Fibroblast of lung (primary cell): ENCODE results near the gene TPD52L2. TPM values are rescaled to one million over a fixed set of nuclear protein-coding genes. Genes with fewer than 3 reads are reported as not detected.
"Not testable (repeated sequence)": the region's sequence is repeated elsewhere in the genome, so short reads cannot be mapped to it uniquely, and the experiment has no call there.

Experiments
- DNase-seq, 2 donors: peaks; one replicate each; pipeline versions ENCODE4 v3.0.0 to v3.0.0-alpha.2; 2010; ENCODE audit warnings: low read depth in 2 of 2
- H2AFZ ChIP-seq: 2 replicates; pipeline ENCODE4 v1.5.1; 2012; ENCODE audit warnings: low read length, control low read depth, inconsistent platforms
- H3K27ac ChIP-seq: 2 replicates; pipeline ENCODE4 v1.5.1; 2011; ENCODE audit warnings: low read length, control low read depth; ENCODE audit not compliant: insufficient read depth
- H3K27me3 ChIP-seq: 2 replicates; pipeline ENCODE4 v1.5.1; 2011; ENCODE audit warnings: mild to moderate bottlenecking, low read length; ENCODE audit not compliant: control insufficient read depth, insufficient read depth
- H3K36me3 ChIP-seq: 2 replicates; pipeline ENCODE4 v1.5.1; 2011; ENCODE audit warnings: low read length; ENCODE audit not compliant: control insufficient read depth, insufficient read depth
- H3K4me1 ChIP-seq: 2 replicates; pipeline ENCODE4 v1.5.1; 2011; ENCODE audit warnings: low read length; ENCODE audit not compliant: control insufficient read depth, insufficient read depth; ENCODE audit errors: extremely low read depth
- H3K4me2 ChIP-seq: 2 replicates; pipeline ENCODE4 v1.5.1; 2011; ENCODE audit warnings: low read length, control low read depth; ENCODE audit not compliant: insufficient read depth; ENCODE audit errors: extremely low read depth
- H3K4me3 ChIP-seq, 4 experiments: fragments of 200-600 bp in 1 of 4; sonication (generic) in 1 of 4; replicated peaks in 1 of 4; 2 replicates each; pipeline ENCODE4 v1.5.1; 2011 to 2016; ENCODE audit warnings: low read length in 4 of 4, low read depth in 3 of 4, mild to moderate bottlenecking in 3 of 4, control low read depth in 2 of 4, inconsistent platforms in 1 of 4, mixed read lengths in 1 of 4; ENCODE audit not compliant: insufficient read depth in 1 of 4; ENCODE audit errors: control extremely low read depth in 1 of 4
- H3K79me2 ChIP-seq: 2 replicates; pipeline ENCODE4 v1.5.1; 2012; ENCODE audit warnings: mild to moderate bottlenecking, low read length, inconsistent platforms; ENCODE audit not compliant: control insufficient read depth, insufficient read depth
- H3K9ac ChIP-seq: 2 replicates; pipeline ENCODE4 v1.5.1; 2011; ENCODE audit warnings: mild to moderate bottlenecking, low read length, control low read depth; ENCODE audit not compliant: insufficient read depth
- H3K9me3 ChIP-seq: 2 replicates; pipeline ENCODE4 v1.5.1; 2012; ENCODE audit warnings: low read depth, low read length; ENCODE audit not compliant: control insufficient read depth, insufficient read depth
- H4K20me1 ChIP-seq: 2 replicates; pipeline ENCODE4 v1.5.1; 2011; ENCODE audit warnings: low read length; ENCODE audit not compliant: control insufficient read depth, insufficient read depth; ENCODE audit errors: extremely low read depth
- EZH2 ChIP-seq: IDR thresholded peaks from 2 replicates; pipeline ENCODE4 v1.5.1; 2012; ENCODE audit warnings: low read length, control low read depth, mild to moderate bottlenecking; ENCODE audit errors: missing control alignments
- polyA plus RNA-seq, 2 donors: library from polyadenylated mRNA; depleted of rRNA in 1 of 2; stranded (reverse) in 1 of 2; unstranded in 1 of 2; fragments of >200 nt; gene quantifications; 2 replicates each; pipeline ENCODE4 v1.2.1, GENCODE V29; 2011 to 2012; ENCODE audit warnings: missing spikeins in 1 of 2
- total RNA-seq: library from RNA; depleted of rRNA; stranded (reverse); fragments of >200 nt; gene quantifications from 2 replicates; pipeline ENCODE4 v1.2.1, GENCODE V29; 2014
- TF ChIP-seq, protein P1 (sequence below), 2 donors: IDR thresholded peaks in 1 of 2; conservative IDR thresholded peaks in 1 of 2; 1 replicate in 1 of 2; 2 replicates in 1 of 2; pipeline ENCODE4 v1.5.1; 2011 to 2012; ENCODE audit warnings: low read length in 2 of 2, control low read depth in 1 of 2, inconsistent platforms in 1 of 2, low read depth in 1 of 2, mild to moderate bottlenecking in 1 of 2

The TPD52L2 gene
- total and polyA plus RNA-seq, 2 donors (not counting 1 experiment from before 2014, with no cell fraction given) = 123 to 212 TPM

GRCh38 chr20:63876489-63877036 is 11.5 kb downstream of the TPD52L2 start:
- H2AFZ ChIP-seq = no peak overlapping the region
- no peak overlapping the region for H3K4me2 ChIP-seq
- DNase-seq = no peak
- peaks cover 37% of the 10 kb centered on the region for H3K36me3 ChIP-seq
- peaks cover 3% of the 10 kb centered on the region for H4K20me1 ChIP-seq
- peaks cover 6% of the 10 kb centered on the region for H3K4me1 ChIP-seq
- no peak overlapping the region for H3K9ac ChIP-seq
- no peak overlapping the region for H3K4me3 ChIP-seq
- no peak for TF ChIP-seq EZH2
- TF ChIP-seq, protein P1, sequence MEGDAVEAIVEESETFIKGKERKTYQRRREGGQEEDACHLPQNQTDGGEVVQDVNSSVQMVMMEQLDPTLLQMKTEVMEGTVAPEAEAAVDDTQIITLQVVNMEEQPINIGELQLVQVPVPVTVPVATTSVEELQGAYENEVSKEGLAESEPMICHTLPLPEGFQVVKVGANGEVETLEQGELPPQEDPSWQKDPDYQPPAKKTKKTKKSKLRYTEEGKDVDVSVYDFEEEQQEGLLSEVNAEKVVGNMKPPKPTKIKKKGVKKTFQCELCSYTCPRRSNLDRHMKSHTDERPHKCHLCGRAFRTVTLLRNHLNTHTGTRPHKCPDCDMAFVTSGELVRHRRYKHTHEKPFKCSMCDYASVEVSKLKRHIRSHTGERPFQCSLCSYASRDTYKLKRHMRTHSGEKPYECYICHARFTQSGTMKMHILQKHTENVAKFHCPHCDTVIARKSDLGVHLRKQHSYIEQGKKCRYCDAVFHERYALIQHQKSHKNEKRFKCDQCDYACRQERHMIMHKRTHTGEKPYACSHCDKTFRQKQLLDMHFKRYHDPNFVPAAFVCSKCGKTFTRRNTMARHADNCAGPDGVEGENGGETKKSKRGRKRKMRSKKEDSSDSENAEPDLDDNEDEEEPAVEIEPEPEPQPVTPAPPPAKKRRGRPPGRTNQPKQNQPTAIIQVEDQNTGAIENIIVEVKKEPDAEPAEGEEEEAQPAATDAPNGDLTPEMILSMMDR (conservative IDR thresholded peaks at IDR 0.05 in 1 of 2, IDR thresholded peaks at IDR 0.05 in 1 of 2; ENCODE audit: low read depth in 1 of 2, low read length in 2 of 2) = no peak
- peaks cover 44% of the 10 kb centered on the region for H3K79me2 ChIP-seq
- H3K9me3 ChIP-seq = no peaks in the 10 kb centered on the region
- H3K27me3 ChIP-seq = no peaks in the 10 kb centered on the region
- H3K27ac ChIP-seq = no peak overlapping the region

- no peak for DNase-seq
- H4K20me1 ChIP-seq = peaks cover 6% of the 10 kb centered on the region
- H3K9ac ChIP-seq = no peak overlapping the region
- no peak overlapping the region for H3K4me2 ChIP-seq
- no peak for TF ChIP-seq EZH2
- TF ChIP-seq, protein P1 (conservative IDR thresholded peaks at IDR 0.05 in 1 of 2, IDR thresholded peaks at IDR 0.05 in 1 of 2; ENCODE audit: low read depth in 1 of 2, low read length in 2 of 2) = no peak
- H3K79me2 ChIP-seq = peaks cover 46% of the 10 kb centered on the region
- H3K36me3 ChIP-seq = peaks cover 44% of the 10 kb centered on the region
- H3K27me3 ChIP-seq = no peaks in the 10 kb centered on the region
- no peak overlapping the region for H3K4me3 ChIP-seq
- H3K27ac ChIP-seq = no peak overlapping the region
- H2AFZ ChIP-seq = no peak overlapping the region
- H3K9me3 ChIP-seq = no peaks in the 10 kb centered on the region
- H3K4me1 ChIP-seq = peaks cover 6% of the 10 kb centered on the region
Observed at GRCh38 chr20:63877755-63878470, 12.8 kb downstream of the TPD52L2 start.

DNA sequence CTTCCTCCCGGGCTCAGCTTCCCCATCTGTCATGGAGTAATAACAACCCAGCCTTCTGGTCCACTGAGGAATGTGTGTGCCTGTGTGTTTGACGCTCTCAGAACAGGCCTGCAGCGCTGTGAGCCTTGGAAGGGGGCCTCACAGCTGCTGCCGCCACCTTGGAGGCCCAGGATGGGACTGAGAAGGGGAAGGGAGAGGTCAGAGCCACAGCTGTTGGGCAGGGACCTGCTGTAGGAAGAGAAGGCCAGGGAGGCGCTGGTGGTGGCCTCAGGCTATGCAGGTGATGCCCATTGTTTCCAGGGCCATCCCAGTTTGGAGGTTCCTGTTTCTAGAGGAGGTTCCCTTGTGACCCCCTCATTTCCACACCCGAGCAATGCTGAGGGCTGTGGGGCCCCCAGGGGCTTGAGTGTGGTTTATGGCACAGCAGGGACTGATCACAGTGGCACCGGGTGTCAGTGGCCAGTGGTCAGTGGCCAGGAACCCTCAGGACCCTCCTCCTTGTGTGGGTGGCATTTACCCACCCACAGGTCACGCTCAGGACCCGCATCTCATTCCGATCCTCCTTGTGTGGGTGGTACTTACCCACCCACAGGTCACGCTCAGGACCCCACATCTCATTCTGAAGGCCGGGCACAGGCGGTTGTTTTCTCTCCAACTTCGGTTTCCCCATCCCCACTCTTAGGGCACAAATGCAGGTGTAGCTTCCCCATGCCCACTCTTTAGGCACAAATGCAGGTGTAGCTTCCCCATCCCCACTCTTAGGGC is 14.0 kb downstream of the TPD52L2 start:
- Histone ChIP-seq H3K4me2 (no peak overlapping the region), H3K9me3 (no peaks in the 10 kb centered on the region), H2AFZ (no peak overlapping the region), H3K4me1 (no peaks in the 10 kb centered on the region), H3K79me2 (peaks cover 44% of the 10 kb centered on the region), H4K20me1 (peaks cover 6% of the 10 kb centered on the region), H3K27ac (no peak overlapping the region), H3K4me3 (no peak overlapping the region), H3K27me3 (no peaks in the 10 kb centered on the region), H3K9ac (no peak overlapping the region), H3K36me3 (peaks cover 41% of the 10 kb centered on the region)
- TF ChIP-seq EZH2 = no peak
- TF ChIP-seq, protein P1 (conservative IDR thresholded peaks at IDR 0.05 in 1 of 2, IDR thresholded peaks at IDR 0.05 in 1 of 2; ENCODE audit: low read depth in 1 of 2, low read length in 2 of 2) = no peak
- DNase-seq = no peak

DNA sequence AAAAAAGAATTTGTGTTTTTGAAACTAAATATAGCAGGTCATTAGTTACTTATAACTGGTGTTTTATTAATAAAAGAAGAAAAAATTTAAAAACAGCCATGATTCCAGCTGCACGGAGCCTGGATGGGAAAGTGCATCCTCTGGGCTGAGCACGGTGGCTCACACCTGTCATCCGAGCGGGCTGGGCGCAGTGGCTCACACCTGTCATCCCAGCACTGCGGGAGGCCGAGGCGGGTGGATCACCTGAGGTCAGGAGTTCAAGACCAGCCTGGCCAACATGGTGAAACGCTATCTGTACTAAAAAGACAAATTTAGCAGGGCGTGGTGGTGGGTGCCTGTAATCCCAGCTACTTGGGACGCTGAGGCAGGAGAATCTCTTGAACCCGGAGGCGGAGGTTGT is 15.8 kb downstream of the TPD52L2 start:
- H3K9me3 ChIP-seq, H3K27me3 ChIP-seq, H3K4me1 ChIP-seq, H3K27ac ChIP-seq, H3K4me2 ChIP-seq, H3K9ac ChIP-seq, H3K4me3 ChIP-seq, H4K20me1 ChIP-seq, DNase-seq, H2AFZ ChIP-seq: not testable (repeated sequence)
- Histone ChIP-seq H3K79me2 (peaks cover 51% of the 10 kb centered on the region), H3K36me3 (peaks cover 48% of the 10 kb centered on the region)
